Measurements from ENCODE around the gene MAPKBP1. TPM values are rescaled to one million over a fixed set of nuclear protein-coding genes. Genes with fewer than 3 reads are reported as not detected.

Gene MAPKBP1
- total RNA-seq, 1 experiment from 2014 or later = 20.6 TPM

DNA sequence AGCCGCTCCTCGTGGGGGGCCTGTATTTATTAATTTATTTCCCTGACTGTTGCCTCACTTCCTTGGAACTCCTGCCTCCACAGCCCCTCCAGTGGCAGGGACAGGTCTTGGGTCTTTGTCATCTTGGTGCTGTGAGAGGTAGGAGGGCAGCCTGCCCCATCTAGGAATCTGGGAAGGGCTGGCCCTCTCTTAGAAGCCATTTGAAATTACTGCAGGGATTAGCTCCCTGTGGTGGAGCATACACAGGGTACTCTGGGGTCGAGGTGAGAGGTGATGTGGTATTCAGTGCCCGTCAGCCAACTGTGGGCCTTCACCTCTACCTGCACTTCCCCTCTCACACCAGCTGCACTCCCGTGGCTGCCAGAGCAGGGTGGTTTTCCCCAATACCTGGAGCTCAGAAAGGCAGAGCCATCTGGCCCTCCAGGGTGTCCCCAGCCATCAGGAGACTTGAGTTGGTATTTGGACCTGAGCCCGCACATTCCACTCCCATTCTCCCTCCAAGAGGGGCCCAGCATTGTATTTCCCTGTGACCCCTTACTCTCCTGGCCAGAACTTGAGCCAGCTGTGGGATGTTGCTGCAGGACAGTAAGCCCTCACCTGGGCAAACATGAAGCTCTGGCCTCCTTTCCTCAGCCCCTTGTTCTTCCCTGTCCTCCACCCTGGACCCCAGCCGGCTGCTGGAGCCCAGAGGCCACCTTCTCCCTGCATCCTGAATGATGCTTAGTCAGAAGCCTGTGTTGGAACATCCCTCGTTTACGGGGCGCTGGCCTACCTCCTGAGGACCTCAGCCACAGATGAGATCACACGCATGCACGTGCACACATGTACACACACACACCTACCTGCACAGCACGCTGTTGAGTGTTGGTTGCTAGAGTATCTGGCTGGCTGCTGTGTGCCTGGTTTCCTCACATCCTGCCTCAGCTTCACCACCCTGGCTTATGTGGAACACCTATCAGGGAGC lies 51.6 kb downstream of the MAPKBP1 start:
- no peak for DNase-seq (ENCODE audit: low read depth)

DNA sequence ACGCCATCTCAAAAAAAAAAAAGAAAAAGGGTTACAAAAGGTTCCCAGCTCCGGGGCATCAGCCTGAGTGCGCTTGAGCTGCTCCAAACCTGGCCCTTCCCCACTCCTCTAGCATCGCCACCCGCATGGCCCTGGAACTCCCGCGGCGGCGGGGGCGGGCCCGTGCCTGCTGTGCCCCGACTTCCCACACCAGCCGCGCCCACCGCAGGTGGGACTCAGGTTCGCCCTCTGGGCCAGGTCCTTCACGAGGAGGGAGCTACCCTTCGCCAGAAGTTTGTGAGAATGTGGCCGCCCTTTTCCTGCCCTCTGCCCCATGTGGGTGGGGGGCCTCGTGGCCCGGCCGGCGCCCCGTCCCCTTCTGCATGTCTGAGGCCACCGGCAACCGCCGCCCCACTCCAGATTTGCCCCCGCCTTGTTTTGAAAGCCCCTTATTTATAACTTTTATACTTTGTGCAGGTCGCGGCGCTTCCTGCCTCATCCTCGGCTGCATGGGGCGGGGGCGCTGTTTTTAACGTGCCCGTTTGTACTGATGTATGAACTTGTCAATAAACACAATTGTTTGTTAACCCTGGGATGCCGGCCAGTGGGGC lies 53.1 kb downstream of the MAPKBP1 start:
- no peak for DNase-seq (ENCODE audit: low read depth)

DNA sequence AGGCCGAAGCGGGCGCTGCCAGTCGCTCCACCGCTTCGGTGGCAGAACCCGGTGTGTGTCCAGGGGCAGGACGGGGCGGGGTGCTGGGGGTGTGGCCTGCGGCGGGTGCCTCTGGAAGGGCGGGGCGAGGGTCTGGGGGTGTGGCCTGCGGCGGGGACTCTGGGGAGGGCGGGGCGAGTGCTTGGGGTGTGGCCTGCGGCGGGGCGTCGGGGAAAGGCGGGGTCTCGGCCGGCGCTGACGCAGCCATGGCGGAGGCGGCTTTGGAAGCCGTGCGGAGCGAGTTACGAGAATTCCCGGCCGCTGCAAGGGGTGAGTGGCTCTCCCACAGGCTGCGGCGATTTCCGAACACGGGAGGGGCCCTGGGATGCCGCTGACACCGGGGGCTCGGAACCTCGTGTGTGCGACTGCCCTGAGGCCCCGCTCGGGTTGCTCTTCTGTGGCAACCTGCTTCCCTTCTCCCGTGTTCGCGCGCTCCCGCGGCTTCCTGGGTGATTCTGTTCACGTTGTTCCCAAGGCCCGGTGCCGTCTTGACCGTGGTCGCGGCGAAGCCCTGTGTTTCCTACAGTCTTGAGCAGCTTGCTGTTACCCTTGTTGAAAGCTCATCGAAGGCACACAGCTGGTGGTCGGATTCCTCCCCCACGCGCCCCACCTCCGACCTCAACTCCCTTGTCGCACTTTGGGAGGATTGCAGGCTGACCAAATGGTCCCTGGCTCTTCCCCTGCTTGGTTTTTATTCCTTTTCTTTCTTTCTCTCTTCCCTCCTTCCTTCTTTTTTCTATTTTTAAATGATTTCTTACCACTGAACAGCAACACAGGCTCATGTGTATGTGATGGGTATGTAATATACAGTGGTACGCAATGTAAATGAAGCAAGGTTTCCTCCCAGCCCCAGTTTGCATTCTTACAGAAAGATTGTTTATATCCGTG lies 53.9 kb downstream of the MAPKBP1 start, which contains the start of gene JMJD7:
JMJD7 (plus strand) TSS at position 213 of the 927 bp plus-strand sequence; CDS start at position 246, 33 bp downstream.
- DNase-seq (ENCODE audit: low read depth) = peak; percentile 63

DNA sequence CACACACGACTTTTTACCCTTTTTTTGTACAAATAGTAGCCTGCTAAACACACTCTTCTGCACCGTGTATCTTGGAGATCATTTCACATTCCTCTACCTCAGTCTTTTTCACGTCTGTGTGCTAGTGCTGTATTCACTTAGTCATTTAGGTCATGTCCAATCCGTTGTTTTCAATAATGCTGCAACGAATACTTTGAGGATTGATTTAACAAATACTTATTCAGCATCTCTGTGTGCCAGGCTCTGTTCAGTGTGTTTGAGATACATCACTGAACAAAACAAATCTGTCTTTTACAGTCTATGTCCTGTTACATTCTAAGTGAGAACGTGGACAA lies 54.5 kb downstream of the MAPKBP1 start:
- DNase-seq (ENCODE audit: low read depth) = no peak

DNA sequence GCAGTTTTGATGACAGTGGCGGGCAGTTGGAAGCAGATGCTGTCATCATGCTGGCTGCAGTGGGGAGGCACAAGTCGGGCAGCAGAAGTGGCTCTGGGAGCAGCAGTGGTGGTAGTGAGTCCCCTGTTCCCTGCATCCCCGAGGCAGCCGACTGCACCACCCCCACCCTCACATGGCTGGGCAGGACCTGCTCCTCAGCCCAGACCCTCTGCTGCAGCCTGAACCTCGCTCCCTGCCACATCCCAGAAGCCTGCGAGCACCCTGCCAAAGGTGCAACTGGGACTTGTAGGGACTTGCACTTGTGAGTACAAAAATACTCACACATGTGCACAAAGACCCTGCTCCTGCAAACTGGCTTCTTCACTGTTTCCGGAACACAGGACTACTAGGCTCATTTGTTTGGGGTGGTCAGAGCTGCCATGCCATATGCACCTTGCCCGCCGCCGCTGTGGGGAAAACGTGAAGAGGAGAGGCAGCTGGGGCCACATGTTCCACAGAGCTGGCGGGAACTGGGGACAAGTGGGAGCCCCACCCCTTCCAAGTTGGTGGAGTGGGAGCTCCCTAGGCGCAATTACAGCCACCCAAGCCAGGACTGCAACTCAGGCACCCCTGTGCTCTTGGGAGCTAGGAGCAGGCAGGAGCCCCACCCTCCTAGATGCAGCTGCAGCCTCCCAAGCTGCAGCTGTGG lies 55.8 kb downstream of the MAPKBP1 start:
- DNase-seq (ENCODE audit: low read depth) = no peak

DNA sequence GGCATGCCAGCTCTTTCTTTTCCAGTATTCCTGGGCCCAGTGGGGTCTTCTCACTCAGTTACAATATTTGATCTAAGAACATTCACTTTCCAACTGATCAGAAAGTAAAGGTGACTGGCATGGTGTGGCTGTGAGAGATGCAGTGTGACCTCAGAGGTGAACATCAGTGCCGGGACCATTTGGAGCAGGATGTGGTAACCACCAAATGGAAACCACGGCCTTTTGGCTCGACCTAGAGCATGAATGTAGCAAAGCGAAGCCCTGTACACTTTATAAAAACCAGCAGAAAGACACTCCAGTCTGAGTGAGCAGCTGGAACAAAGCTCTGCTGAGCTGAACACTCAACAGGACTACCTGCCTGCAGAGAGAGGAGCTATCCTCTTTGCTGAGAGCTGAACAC lies 57.0 kb downstream of the MAPKBP1 start:
- peak; percentile 41 for DNase-seq (ENCODE audit: low read depth)

DNA sequence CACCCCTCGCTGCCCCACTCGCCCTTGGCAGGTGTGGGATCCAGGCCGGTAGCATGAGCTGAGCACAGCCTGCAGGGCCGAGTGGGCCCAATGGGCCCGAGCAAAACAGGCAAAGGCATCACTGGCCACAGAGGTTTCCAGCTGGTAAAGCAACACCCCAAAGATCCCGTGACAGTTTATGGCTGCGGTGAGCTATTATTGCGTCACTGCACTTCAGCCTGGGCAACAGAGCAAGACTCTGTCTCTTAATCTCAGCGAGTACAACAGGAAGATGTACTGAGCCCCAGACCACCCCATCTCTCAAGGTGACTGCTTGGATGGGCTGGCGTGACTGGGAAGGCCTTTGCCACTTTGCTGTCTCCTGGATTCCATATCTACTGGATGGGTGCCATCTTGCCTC lies 57.9 kb downstream of the MAPKBP1 start:
- DNase-seq (ENCODE audit: low read depth) = no peak

DNA sequence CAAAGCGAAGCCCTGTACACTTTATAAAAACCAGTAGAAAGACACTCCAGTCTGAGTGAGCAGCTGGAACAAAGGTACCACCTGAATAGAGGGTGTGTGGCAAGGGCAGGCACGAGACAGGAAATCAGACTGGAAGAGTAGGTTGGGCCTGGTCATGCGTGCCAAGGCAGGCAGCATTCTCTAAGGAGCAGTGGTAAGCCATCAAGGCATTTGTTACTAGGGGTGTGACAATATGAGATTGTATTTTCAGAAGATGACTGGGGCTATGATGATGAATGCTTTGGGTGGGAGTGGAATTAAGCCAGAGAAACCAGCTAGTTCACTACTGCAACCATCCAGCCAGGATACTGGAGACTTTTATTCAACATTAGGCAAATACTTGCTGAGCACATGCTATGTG lies 58.6 kb downstream of the MAPKBP1 start:
- DNase-seq (ENCODE audit: low read depth) = no peak

DNA sequence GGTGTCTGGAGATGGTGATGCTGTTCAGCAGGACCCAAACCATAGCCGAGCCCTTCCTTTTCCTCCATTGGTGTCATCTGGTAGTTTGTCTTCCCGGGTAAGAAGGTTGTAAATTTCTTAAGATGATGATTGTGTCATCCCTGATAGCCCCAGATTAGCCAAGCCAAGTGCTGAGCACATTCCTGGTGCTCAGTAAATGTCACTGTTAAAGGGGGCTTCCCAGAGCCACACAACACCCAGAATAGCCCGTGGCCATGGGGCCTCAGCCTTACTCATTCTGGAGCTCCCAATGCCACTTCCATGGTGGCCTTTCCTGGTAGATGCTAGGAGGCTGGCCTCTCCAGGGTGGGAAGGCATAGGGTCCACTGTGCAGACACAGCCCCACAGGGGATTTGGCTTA lies 59.8 kb downstream of the MAPKBP1 start:
- no peak for DNase-seq (ENCODE audit: low read depth)

DNA sequence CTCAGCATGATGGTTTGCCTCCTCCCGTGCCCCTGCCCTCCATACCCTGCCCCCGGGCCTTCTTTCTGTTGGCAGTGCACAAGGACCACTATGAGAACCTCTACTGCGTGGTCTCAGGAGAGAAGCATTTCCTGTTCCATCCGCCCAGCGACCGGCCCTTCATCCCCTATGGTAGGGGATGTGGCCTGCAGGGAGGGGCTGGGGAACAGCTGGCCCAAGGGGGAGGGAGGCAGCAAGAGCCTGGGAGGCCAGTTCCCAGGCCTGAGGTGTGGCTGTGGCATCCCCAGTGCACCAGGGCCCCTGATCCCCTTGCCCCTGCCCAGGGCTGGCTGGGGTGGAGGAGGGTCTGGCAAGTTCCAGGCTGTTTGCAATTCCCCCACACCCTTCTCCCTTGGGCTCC lies 61.8 kb downstream of the MAPKBP1 start:
- DNase-seq (ENCODE audit: low read depth) = no peak

DNA sequence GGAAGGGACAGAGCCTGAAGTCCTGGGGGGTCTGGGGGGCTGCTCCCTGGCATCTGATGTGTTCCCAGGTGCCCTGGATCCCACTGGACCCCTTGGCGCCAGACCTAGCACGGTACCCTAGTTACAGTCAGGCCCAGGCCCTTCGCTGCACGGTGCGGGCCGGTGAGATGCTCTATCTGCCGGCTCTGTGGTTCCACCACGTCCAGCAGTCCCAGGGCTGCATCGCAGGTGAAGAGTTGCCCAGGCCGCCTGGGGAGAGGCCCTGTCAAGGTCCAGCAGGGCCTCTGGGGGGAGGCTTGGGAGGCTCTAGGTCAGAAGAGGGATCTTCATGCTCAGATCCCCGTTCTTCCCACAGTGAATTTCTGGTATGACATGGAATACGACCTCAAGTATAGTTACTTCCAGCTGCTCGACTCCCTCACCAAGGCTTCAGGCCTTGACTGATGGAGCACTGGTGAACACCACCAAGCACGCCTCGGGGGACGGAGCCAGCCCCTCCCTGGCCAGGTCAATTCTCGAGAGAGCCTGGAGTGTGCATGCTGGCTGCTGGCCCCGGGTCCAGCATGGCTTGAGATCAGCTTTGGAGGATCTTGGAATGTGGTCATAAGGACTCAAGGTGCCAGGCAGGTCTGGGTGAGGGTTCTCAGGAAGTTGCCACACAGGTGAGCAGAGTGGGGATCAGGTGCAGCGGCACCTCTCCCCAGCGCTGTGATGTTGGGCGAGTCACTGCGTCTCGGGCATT lies 62.6 kb downstream of the MAPKBP1 start:
- no peak for DNase-seq (ENCODE audit: low read depth)

DNA sequence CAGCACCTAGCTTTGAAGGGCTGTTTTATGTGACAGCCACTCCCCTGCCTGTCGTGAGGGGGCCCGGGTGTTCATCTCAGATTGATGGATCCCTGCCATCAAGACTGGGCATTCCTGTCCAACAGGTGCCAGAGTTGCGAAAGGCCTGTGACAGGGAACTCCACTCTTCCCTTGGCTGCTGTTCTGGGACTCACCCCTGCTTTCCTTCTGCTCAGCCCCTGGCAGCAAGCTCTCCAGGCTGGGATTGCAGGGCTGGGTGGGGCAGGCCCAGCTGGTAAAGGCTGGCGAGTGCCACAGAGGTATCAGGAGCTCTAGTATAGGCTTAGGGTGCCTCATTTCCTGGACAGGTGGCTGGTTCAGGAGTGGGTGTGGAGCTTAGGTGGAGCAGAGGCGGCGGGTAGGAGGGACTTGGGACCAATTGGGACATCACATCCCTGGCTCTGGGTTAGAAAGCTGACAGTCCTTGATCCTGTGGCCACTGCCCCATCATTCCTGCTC lies 64.2 kb downstream of the MAPKBP1 start, which contains the start of gene PLA2G4B:
PLA2G4B (plus strand) TSS at position 448 of the 498 bp plus-strand sequence. CDS start 67 bp downstream, outside the sequence.
- no peak for DNase-seq (ENCODE audit: low read depth)

DNA sequence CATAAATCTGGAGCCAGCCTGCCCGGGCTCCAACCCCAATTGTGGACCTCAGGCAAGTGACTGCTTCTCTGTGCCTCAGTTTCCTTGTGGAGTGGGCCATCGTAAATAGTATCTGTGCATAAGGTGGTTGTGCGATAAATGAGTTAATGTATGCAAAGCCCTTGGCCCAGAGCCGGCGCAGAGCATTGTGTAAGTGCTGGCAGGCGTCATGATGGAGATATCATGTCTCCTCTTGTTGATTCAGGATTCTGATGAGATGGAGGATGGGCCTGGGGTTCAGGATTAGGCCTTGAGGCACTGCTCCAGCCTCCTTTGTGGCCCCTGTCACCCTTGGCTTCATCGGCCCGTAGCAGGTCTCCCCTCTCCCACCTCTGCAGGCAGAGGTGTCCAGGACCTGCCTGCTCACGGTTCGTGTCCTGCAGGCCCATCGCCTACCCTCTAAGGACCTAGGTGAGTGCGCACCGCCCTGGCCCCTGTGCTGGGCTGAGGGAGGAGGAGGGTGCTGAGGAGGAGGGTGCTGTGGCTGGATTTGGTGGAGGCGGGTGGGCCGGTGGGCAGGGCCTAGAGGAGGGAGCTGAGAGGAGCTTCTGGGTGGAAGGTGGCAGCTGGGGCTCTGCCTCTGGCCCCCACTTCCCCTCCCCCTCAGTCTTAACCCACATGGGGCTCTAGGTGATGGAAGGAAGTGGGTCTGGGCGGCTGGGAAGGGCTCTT lies 65.7 kb downstream of the MAPKBP1 start:
- no peak for DNase-seq (ENCODE audit: low read depth)

DNA sequence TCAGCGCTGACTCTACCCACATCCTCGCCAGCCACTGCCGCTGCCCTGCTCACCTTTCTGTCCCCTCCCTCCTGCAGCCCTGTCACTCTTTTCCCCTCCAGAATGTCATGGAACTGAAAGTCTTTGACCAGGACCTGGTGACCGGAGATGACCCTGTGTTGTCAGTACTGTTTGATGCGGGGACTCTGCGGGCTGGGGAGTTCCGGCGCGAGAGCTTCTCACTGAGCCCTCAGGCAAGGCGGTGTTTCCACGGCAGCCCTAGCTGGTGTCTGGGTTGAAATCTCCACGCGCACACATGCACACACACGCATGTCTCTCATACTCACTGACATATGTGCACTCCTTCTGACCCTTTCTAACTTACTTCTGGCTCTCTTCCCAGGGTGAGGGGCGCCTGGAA lies 66.4 kb downstream of the MAPKBP1 start:
- no peak for DNase-seq (ENCODE audit: low read depth)

DNA sequence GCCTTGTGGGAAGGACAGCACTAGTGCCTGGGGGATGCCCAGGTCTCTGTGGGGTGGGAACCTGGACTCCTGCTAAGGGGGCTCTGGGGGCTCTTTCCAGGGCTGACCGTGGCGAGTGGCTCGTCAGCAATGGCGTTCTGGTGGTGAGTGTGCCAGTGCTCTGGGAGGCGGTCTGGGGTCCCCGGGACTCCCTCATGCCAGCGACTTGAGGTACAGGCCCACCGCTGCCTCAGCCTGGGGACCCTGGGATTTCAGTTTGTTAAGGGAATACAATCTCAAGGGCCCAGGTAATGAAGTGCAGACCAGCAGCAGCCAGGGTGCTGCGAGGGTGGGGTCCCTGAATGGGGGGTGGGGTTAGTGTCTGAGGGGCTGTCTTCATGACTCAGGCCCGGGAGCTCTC lies 66.8 kb downstream of the MAPKBP1 start:
- DNase-seq (ENCODE audit: low read depth) = no peak

DNA sequence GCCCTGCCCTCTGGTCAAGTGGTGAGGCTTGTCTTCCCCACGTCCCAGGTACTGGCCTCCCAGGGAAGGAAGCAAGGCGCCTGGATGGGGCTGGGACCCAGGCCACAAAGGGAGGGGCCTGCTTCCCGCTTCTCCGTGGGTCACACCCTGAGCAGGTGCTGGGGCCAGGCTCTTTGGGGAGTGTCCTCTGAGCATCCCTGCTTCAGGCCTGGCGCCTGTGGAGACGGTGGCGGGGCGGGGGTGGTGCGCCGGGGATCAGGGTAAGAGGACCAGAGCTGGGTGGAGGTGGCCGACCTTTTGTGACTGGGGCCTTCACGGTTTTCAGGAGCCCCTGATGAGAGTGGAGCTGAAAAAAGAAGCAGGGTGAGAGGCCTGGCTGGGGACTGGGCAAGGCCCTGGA lies 67.9 kb downstream of the MAPKBP1 start:
- no peak for DNase-seq (ENCODE audit: low read depth)

DNA sequence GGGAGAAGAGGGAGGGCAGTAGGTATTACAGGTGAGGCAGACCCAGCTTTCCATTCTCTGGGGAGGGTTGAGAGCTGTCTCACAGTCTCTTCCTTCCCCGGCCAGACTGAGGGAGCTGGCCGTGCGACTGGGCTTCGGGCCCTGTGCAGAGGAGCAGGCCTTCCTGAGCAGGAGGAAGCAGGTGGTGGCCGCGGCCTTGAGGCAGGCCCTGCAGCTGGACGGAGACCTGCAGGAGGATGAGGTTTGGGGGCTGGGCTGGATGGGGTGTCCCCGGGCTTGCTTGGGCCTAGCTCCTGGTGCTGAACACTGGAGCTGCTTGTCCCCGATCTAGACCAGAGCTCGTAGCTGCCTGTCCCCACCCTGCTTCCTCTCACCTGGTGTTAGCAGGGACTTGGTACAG lies 69.3 kb downstream of the MAPKBP1 start:
- DNase-seq (ENCODE audit: low read depth) = no peak

DNA sequence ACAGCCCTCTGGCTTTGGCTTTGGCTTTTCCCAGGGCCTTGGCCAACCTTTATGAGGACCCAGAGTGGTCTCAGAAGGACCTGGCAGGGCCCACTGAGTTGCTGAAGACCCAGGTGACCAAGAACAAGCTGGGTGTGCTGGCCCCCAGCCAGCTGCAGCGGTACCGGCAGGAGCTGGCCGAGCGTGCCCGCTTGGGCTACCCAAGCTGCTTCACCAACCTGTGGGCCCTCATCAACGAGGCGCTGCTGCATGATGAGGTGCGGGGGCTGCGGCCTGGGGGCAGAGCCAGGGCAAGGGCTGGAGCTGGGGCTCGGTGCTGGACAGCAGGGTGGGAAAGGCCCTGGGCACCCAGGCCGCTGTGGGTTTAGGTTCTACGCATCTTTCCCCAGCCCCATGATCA lies 70.5 kb downstream of the MAPKBP1 start:
- no peak for DNase-seq (ENCODE audit: low read depth)

DNA sequence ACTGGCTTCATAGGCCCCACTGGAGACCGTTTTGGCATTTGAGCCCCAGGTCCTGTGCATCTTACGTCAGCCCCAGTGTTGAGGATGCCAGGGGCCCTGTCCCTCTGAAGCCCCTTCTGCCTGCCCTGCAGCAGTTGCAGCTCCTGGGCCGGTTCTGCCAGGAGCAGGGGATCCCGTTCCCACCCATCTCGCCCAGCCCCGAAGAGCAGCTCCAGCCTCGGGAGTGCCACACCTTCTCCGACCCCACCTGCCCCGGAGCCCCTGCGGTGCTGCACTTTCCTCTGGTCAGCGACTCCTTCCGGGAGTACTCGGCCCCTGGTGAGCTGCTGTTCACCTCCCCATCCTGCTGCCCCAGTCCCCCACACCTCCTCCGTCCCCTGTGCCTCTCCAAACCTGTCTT lies 72.9 kb downstream of the MAPKBP1 start:
- no peak for DNase-seq (ENCODE audit: low read depth)

Measured in HT1080 (cell line).